Fibroblast of pulmonary artery (primary cell): ENCODE data around the gene CASZ1.

Experiments
- DNase-seq: peaks from one replicate; pipeline ENCODE4 v3.0.0-alpha.2; 2010; ENCODE audit warnings: low read depth
- H3K4me3 ChIP-seq: replicated peaks from 2 replicates; pipeline ENCODE4 v1.5.1; 2011; ENCODE audit warnings: low read depth, mild to moderate bottlenecking, control low read depth, low read length, moderate library complexity
- TF ChIP-seq, protein P1 (sequence below): IDR thresholded peaks from 2 replicates; pipeline ENCODE4 v1.5.1; 2011; ENCODE audit warnings: mild to moderate bottlenecking, control low read depth, low read length, inconsistent platforms; ENCODE audit errors: missing control alignments

Gene CASZ1

DNA sequence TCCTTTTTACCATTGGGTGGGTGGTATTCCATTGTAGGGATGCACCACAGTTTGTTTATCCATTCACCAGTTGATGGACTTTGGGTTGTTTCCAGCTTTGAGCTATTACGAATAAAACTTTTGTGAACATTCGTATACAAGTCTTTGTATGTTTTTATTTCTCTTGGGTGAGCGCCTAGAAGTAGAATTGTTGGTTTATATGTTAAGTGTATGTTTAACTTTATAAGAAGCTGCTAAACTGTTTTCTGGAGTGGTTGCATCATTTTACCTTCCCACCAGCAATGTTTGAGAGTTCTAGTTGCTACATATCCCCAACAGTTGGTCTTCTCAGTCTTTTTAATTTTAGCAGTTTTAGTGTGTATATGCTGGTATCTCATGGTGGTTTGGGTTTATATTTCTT, 189.2 kb downstream of the CASZ1 start:
- H3K4me3 ChIP-seq = no peak overlapping the region
- TF ChIP-seq, protein P1, sequence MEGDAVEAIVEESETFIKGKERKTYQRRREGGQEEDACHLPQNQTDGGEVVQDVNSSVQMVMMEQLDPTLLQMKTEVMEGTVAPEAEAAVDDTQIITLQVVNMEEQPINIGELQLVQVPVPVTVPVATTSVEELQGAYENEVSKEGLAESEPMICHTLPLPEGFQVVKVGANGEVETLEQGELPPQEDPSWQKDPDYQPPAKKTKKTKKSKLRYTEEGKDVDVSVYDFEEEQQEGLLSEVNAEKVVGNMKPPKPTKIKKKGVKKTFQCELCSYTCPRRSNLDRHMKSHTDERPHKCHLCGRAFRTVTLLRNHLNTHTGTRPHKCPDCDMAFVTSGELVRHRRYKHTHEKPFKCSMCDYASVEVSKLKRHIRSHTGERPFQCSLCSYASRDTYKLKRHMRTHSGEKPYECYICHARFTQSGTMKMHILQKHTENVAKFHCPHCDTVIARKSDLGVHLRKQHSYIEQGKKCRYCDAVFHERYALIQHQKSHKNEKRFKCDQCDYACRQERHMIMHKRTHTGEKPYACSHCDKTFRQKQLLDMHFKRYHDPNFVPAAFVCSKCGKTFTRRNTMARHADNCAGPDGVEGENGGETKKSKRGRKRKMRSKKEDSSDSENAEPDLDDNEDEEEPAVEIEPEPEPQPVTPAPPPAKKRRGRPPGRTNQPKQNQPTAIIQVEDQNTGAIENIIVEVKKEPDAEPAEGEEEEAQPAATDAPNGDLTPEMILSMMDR = no peak
- no peak for DNase-seq

DNA sequence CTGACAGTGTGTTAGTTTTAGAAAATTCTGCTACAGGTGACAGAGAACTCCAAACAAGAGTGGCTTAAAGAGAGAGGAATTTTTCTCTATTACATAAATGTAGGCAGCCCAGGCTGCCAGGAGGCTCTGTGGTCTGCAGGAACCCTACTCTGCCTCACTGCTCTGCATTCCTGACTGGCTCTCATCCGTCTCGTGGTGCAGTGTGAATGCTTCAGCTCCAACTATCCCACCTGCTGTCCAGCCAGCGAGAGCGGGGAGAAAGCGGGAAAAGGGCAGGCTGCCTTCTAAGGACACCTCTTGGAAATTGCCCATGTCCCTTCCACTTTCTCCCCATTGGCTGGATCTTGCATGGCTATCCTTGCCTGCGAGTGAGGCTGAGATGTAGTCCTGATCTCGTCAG, 190.4 kb downstream of the CASZ1 start:
- TF ChIP-seq, protein P1 = no peak
- DNase-seq = no peak
- H3K4me3 ChIP-seq = no peak overlapping the region

DNA sequence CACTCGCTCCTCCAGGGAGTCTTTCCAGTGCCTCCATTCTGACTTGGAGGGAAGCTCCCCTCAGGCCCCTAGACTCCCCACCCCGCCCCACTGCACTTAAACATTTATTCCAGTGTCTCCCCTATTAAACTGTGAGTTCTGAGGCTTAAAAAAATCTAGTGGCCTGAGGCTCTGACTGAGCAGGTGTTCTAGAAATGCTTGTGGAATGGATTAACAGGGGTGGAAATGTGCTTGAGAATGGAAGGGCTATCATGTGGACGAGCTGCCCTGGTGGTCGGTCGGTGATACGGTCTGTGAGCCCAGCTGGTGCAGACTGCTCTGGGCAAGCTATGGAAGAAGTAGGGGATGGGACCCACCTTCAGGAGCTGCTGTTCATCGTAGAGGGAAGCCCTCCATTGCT, 191.5 kb downstream of the CASZ1 start:
- H3K4me3 ChIP-seq = no peak overlapping the region
- DNase-seq = no peak
- TF ChIP-seq, protein P1 = no peak

DNA sequence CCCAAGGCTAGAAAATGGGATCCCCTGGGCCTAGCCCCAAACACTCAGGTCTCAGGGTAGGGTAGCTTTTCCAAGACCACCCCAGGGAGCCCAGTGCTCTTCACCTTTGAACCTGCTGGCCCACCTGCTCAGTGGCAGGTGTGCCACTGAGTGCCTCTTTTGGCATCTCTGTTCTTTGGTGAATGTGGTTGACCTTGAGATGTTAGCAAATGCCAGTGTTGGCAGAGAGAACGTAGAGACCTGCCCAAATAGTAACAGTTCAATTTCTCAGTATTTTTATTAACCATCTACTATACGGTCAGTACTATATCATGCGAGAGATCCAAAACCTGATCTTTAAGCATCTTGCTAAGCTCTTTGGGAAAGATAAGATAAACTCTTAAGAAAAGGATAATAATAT, 193.5 kb downstream of the CASZ1 start:
- TF ChIP-seq, protein P1 = no peak
- no peak for DNase-seq
- no peak overlapping the region for H3K4me3 ChIP-seq

DNA sequence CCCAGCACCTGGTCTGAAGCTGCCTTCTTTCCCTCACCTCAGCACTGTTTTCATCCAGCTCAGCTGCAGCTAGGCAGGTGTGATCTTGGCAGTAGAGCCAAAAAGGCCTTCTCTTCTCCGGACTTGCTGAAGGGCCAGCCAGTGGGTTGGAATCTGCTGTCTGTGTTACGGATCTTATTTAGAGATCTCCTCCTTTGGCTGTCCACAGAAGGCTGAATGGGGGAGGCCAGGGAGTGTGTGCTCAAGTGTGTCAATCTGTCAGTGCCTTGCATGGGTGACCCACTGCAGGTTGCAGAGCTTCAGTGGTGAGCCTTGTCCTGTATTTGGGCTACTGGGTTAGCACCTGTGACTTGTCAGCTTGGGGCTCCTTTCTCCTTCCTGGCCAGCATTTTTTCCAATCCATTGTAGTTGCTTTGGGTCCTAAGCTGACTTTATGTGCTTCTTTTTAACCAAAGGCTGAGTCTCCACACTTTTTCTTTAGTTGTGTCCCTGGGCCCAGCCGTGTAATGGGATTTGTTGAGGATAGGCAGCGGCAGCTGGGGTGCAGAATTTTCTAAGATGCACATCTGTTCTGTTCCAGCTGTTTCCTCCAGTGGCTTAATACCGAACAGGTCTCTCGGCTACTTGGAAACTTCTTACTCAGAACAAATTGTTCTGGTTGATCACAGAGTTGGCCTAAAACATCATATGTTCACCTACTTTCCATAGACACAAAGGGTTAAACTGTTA, 194.9 kb downstream of the CASZ1 start:
- H3K4me3 ChIP-seq = no peak overlapping the region
- no peak for DNase-seq
- TF ChIP-seq, protein P1 = no peak

DNA sequence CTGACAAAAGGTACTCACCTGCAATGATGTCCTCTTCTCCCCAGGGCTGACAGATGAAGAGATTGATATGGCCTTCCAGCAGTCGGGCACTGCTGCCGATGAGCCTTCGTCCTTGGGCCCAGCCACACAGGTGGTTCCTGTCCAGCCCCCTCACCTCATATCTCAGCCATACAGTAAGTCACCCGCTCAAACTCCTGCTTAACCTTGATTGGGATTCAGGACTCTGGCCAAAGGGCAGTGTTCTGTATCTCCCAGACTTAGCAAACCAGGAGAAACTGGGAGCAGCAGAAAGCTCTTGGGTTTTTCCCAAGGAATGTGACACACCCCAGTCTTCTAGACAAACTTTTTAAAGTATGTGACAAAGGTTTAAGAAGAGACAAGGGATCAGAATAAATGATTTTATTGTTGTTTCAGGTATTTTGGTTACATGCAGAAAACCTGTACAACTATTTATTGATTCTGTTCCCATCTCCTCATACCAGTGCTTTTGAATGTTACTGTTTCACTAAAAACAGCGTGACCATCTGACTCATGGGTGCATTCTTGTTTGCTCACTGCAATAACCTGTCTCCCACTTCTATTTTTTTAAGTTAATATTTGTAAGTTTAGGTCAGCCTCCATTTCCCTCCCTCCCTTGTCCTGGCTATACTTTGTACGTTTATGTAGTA, 197.1 kb downstream of the CASZ1 start:
- TF ChIP-seq, protein P1 = no peak
- DNase-seq = peak; percentile 55
- H3K4me3 ChIP-seq = no peak overlapping the region

DNA sequence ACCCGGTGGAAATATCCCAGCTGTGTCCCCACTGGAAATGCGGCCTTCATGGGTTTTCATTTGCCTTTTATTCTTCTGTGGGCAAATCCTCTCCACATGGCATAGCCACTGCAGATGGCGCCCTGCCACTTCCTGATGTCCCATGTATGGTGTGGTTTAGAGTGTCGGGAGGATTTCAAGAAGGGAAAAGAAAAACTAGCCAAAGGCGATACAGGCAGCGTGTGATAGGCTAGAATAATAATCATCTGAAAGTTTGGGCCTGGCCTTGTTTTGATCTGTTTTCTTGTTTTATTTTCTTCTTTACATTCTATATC, 198.1 kb downstream of the CASZ1 start:
- no peak overlapping the region for H3K4me3 ChIP-seq
- TF ChIP-seq, protein P1 = no peak
- no peak for DNase-seq
